GM12801 (cell line): Measurements from ENCODE around the gene PNMA8A.

Experiments used
- TF ChIP-seq, protein P1 (sequence below): IDR thresholded peaks from one replicate; pipeline ENCODE4 v1.5.1; 2011; ENCODE audit warnings: control low read depth; ENCODE audit not compliant: insufficient read length; ENCODE audit errors: extremely low read depth

PNMA8A gene, protein sequence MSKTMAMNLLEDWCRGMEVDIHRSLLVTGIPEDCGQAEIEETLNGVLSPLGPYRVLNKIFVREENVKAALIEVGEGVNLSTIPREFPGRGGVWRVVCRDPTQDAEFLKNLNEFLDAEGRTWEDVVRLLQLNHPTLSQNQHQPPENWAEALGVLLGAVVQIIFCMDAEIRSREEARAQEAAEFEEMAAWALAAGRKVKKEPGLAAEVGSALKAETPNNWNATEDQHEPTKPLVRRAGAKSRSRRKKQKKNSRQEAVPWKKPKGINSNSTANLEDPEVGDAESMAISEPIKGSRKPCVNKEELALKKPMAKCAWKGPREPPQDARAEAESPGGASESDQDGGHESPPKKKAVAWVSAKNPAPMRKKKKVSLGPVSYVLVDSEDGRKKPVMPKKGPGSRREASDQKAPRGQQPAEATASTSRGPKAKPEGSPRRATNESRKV

DNA sequence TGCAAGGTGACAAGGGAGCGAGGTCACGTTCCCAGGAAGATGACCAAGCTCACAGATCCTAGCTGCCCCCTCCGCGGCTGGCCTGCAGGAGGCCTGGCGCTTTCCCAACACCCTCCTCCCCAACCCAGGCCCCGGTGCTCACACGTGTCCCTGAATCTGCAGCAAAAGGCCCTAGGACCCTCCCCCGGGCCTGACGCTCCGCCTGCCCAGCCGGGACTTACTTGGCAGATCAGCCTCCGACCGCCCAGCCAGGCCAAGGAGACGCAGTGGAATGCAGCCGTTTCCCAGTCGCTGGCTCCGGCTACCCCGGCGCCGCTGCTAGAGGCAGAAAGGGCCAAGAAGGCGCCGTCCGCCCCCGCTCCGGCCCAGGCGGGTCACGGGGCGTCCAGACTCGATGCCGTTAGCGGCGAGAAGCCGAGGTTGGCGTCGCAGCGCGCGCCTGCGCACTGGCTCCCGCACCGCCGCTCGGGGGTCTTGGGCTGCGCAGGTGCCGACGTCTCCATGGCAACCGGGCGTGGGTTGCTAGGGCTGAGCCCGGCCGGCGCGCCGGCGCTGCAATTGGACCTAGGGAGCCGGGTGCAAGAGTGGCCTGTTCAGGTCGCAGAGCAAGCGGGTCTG, at the start of gene PNMA8A:
TSS of gene PNMA8A (minus strand) at position 448 of the 618 bp plus-strand sequence. CDS start 528 bp downstream, outside the sequence.
- TF ChIP-seq, protein P1, sequence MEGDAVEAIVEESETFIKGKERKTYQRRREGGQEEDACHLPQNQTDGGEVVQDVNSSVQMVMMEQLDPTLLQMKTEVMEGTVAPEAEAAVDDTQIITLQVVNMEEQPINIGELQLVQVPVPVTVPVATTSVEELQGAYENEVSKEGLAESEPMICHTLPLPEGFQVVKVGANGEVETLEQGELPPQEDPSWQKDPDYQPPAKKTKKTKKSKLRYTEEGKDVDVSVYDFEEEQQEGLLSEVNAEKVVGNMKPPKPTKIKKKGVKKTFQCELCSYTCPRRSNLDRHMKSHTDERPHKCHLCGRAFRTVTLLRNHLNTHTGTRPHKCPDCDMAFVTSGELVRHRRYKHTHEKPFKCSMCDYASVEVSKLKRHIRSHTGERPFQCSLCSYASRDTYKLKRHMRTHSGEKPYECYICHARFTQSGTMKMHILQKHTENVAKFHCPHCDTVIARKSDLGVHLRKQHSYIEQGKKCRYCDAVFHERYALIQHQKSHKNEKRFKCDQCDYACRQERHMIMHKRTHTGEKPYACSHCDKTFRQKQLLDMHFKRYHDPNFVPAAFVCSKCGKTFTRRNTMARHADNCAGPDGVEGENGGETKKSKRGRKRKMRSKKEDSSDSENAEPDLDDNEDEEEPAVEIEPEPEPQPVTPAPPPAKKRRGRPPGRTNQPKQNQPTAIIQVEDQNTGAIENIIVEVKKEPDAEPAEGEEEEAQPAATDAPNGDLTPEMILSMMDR = no peak

DNA sequence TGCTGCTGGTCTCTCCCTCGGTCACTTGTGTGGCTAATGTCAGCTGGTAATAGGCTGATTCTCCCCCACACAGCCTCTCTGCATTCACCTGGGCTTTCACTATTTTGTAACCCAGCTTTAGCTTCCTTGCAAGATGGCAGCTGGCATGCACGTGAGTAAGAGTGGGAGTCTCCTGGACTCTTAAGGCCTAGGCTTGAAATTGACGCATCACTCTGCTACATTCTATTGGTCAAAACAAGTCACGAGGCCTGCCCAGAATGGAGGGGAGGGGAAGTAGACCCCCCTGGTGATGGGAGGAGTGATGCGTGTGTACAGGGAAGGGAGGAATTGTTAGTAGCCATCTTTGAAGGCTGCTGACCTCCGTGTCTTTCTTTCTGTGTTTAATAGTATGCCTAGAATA, 49.3 kb upstream of the PNMA8A start:
- TF ChIP-seq, protein P1 = no peak

DNA sequence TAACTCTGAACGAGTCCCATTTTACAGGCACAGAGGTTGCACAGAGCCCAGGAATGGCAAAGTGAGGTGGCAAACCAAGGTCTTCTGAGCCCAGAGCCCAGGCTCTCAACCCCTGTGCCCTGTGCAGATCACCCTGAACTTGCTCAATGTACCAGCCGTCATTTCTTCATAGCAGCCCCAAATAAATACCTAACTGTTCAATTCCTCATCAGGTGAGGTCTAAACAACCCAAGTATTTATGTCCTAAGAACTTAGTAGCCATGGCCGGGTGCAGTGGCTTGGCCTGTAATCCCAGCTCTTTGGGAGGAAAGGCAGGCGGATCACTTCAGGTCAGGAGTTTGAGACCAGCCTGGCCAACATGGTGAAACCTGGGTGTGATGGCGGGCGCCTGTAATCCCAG, 46.1 kb upstream of the PNMA8A start:
- TF ChIP-seq, protein P1 = no peak

DNA sequence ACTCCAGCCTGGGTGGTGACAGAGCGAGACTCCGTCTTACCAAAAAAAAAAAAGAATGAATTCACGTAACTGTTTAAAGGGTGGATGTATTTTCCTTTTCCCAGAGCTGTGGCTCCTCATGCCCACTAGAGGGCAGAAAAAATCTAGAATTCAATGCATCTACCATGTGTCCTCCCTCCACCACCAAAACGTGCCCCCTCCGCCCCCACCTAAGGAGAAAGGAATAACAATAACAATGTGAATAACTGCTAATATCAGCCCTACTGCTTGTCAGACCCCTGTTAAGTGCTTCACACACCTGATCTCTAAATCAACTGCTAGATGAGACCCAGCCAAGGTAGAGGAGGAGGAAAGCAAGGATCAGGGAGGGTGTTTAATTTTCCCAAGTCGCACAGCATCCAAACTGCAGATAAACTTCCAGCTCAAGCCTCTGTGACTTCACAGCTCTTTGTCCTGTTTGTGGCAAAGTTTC, 44.6 kb upstream of the PNMA8A start:
- TF ChIP-seq, protein P1 = no peak

DNA sequence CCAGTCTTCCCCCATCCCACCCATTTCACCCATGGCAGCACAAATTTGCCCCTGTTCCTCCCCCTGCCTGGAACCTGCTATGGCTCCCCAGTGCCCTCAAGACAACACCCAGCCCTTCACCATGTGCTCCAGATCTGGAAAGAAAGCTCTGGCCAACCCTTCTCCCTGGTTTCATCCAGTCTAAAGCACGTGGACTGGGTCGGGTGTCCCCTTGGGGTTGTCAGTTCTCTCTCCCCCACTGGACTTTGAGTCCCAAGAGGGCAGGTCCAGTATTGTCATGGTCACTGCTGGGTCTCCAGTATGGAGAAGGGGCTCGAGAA, 43.9 kb upstream of the PNMA8A start:
- TF ChIP-seq, protein P1 = no peak

DNA sequence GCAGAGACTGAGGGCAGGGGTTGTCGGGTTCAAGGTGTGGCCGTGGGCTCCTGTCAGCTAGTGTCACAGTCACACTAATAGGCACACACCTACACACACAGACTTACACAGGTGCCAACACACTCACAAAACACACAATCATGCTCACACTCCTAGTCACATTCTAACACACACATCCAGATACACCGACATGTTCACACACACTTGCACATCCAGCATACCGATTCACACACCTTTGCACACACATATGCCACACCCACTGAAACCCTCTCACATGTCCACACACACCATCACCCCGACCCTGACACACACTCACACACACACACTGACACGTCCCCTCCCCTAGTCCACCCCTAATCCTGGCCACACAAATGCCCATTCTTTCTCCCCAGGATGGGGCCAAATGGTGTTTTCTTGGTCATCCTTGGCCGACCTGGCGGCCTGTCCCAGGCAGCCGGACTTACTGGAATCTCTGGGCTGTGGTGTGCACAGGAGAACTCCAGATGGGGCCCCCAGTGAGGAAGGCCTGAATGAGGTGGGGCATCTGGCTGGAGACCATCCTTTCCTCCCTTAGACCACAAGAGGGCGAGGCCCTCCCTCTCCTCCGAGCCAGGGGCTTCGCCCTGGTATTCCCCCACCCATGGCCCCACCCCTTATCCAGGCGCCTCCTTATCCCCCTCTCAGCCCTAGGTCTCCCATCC, 43.4 kb upstream of the PNMA8A start:
- TF ChIP-seq, protein P1 = no peak

DNA sequence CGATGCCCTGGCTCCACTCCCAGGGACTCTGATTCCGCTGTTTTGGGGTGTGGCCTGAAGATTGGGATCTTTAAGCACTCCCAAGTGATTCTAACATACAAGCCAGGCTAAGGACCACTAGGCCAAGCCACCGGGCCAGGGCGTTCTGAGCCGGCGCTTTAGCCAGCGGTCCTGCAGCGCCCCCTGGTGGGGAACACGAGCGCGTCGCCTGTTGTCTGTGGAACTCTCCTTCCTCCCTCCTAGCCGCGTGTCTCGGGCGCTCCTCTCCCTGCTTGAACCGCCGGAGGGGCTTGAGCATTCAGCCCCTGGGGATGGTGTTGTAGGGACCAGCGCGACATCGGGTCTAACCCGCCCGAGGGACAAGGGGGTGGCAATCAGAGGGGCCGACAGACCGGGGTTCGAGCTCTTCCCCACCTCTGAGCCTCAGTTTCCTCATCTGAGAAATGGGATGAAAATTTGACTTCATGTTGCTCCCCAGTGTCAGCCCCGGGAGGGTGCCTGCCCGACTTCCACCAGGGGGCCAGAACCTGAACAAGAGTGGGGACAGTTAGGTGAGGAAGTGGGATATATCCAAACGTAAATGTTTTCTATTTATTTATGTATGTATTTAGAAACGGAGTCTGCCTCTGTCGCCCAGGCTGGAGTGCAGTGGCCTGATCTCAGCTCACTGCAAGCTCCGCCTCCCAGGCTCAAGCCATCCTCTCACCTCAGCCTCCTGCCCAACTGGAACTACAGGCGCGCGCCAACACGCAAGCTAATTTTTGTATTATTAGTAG, 42.3 kb upstream of the PNMA8A start:
- TF ChIP-seq, protein P1 = peak; percentile 8
